ENCODE results near the gene CHD5. TPM values are rescaled to one million over a fixed set of nuclear protein-coding genes. Genes with fewer than 3 reads are reported as not detected.

Gene CHD5
- polyA plus RNA-seq, 2 of the 4 experiments (the other 2 are of a cell fraction) = 0.21 to 0.66 TPM

- no peak overlapping the region for H3K27ac ChIP-seq
- CTCF ChIA-PET = no interaction called here
- POLR2A ChIA-PET = no interaction called here
- 71% methylated on average over 4 of the region's 18 CpGs for WGBS (ENCODE audit: missing lambda C conversion rate)
- no peaks in the 10 kb centered on the region for H3K4me1 ChIP-seq
- H3K4me2 ChIP-seq = no peak overlapping the region
- no peak overlapping the region for H3K4me3 ChIP-seq
- no peaks in the 10 kb centered on the region for H3K9me3 ChIP-seq
- no peak for ATAC-seq
- no peak for DNase-seq (ENCODE audit: low read depth in 1 of 2, low spot score in 1 of 2)
- TF ChIP-seq MAFK (IDR thresholded peaks at IDR 0.05; ENCODE audit: partially characterized antibody) (no peak), MYC (IDR thresholded peaks at IDR 0.05; ENCODE audit: borderline replicate concordance, low read length) (no peak), EHF (CRISPR knock-in tag; IDR thresholded peaks at IDR 0.05) (no peak), RARB (CRISPR knock-in tag; IDR thresholded peaks at IDR 0.05) (no peak)
- no peak for FAIRE-seq
These were observed 89.8 kb downstream of the CHD5 start for GRCh38 chr1:6090288-6090687.

GRCh38 chr1:6088956-6089355 is 91.2 kb downstream of the CHD5 start:
- Histone ChIP-seq H3K27ac (no peak overlapping the region), H3K4me2 (no peak overlapping the region), H3K4me1 (no peaks in the 10 kb centered on the region), H3K4me3 (no peak overlapping the region), H3K9me3 (no peaks in the 10 kb centered on the region)
- ATAC-seq = no peak
- 54% methylated on average over 13 of the region's 19 CpGs for WGBS (ENCODE audit: missing lambda C conversion rate)
- FAIRE-seq = no peak
- no peak for DNase-seq (ENCODE audit: low read depth in 1 of 2, low spot score in 1 of 2)
- ChIA-PET POLR2A (no interaction called here), CTCF (no interaction called here)
- no peak for TF ChIP-seq GATA3 (IDR thresholded peaks at IDR 0.05; ENCODE audit: borderline replicate concordance)
- no peak for TF ChIP-seq POLR2A (IDR thresholded peaks at IDR 0.05; ENCODE audit: low read length)
- no peak for TF ChIP-seq NPAS2 (CRISPR knock-in tag; IDR thresholded peaks at IDR 0.05; ENCODE audit: borderline replicate concordance)
- TF ChIP-seq ESRRA (IDR thresholded peaks at IDR 0.05; ENCODE audit: borderline replicate concordance, low read length) = no peak
- no peak for TF ChIP-seq HOXB13 (CRISPR knock-in tag; IDR thresholded peaks at IDR 0.05; ENCODE audit: low read depth)
- TF ChIP-seq HOXB5 (CRISPR knock-in tag; IDR thresholded peaks at IDR 0.05) = no peak
- no peak for TF ChIP-seq CHD2 (IDR thresholded peaks at IDR 0.05; ENCODE audit: low read length, partially characterized antibody)
- no peak for TF ChIP-seq RAD21 (conservative IDR thresholded peaks at IDR 0.05 in 1 of 2, IDR thresholded peaks at IDR 0.05 in 1 of 2)
- TF ChIP-seq HES2 (IDR thresholded peaks at IDR 0.05) = no peak
- no peak for TF ChIP-seq RNF2 (IDR thresholded peaks at IDR 0.05; ENCODE audit: borderline replicate concordance, low read depth)
- no peak for TF ChIP-seq CBX2 (IDR thresholded peaks at IDR 0.05; ENCODE audit: borderline replicate concordance, low read depth)

- Histone ChIP-seq H3K9me3 (no peaks in the 10 kb centered on the region), H3K4me2 (no peak overlapping the region), H3K4me3 (no peak overlapping the region), H3K4me1 (no peaks in the 10 kb centered on the region), H3K27ac (no peak overlapping the region)
- no peak for TF ChIP-seq JUNB (IDR thresholded peaks at IDR 0.05)
- TF ChIP-seq NPAS2 (CRISPR knock-in tag; IDR thresholded peaks at IDR 0.05; ENCODE audit: borderline replicate concordance) = no peak
- TF ChIP-seq EHF (CRISPR knock-in tag; IDR thresholded peaks at IDR 0.05) = no peak
- TF ChIP-seq GATA3 (IDR thresholded peaks at IDR 0.05; ENCODE audit: borderline replicate concordance) = no peak
- TF ChIP-seq NR3C1 (IDR thresholded peaks at IDR 0.05) = no peak
- no peak for TF ChIP-seq ZSCAN20 (CRISPR knock-in tag; IDR thresholded peaks at IDR 0.05)
- TF ChIP-seq ZFP36 (IDR thresholded peaks at IDR 0.05; ENCODE audit: borderline replicate concordance, partially characterized antibody) = no peak
- no peak for TF ChIP-seq SREBF2 (IDR thresholded peaks at IDR 0.05)
- no peak for TF ChIP-seq ELK1 (IDR thresholded peaks at IDR 0.05; ENCODE audit: low read depth, low read length)
- TF ChIP-seq CEBPB (IDR thresholded peaks at IDR 0.05) = no peak
- no peak for TF ChIP-seq POLR2A (IDR thresholded peaks at IDR 0.05; ENCODE audit: low read length)
- no peak for TF ChIP-seq CTCF (IDR thresholded peaks at IDR 0.05)
- TF ChIP-seq MAFK (IDR thresholded peaks at IDR 0.05; ENCODE audit: partially characterized antibody) = no peak
- no peak for TF ChIP-seq NFE2L2 (conservative IDR thresholded peaks at IDR 0.05; ENCODE audit: low read length)
- no peak for TF ChIP-seq RAD21 (conservative IDR thresholded peaks at IDR 0.05 in 1 of 2, IDR thresholded peaks at IDR 0.05 in 1 of 2)
- no peak for TF ChIP-seq CBX8 (IDR thresholded peaks at IDR 0.05)
- TF ChIP-seq FOXS1 (CRISPR knock-in tag; IDR thresholded peaks at IDR 0.05) = no peak
- no peak for TF ChIP-seq HMGXB4 (CRISPR knock-in tag; IDR thresholded peaks at IDR 0.05; ENCODE audit: borderline replicate concordance)
- no peak for TF ChIP-seq CHD2 (IDR thresholded peaks at IDR 0.05; ENCODE audit: low read length, partially characterized antibody)
- ChIA-PET POLR2A (no interaction called here), CTCF (interaction anchor here (1.6 to 3.7 kb wide), 2 partner anchors 35 to 83 kb away, joined by 4 to 9 read pairs; no protein-coding TSS in a partner anchor)
- no peak for FAIRE-seq
- ATAC-seq = no peak
- DNase-seq (ENCODE audit: low read depth in 1 of 2, low spot score in 1 of 2) = no peak
- 92% methylated on average over 6 of the region's 6 CpGs for WGBS (ENCODE audit: missing lambda C conversion rate)
These were observed 92.2 kb downstream of the CHD5 start for GRCh38 chr1:6087958-6088357.
